Vagina (tissue), 2 donors: ENCODE measurements around the gene CPNE7. TPM values are rescaled to one million over a fixed set of nuclear protein-coding genes. Genes with fewer than 3 reads are reported as not detected.
A peak's percentile ranks its signal among the peaks of the same experiment; 100 is the strongest.

ENCODE experiments used
- DNase-seq, 2 donors: peaks; one replicate each; pipeline ENCODE4 v3.0.0-alpha.2; 2017; ENCODE audit errors: extremely low spot score in 2 of 2
- H3K27ac ChIP-seq: fragments of 200-600 bp; sonication (generic); one replicate; pipeline ENCODE4 v1.5.1; 2019
- H3K27me3 ChIP-seq: fragments of 200-600 bp; sonication (generic); one replicate; pipeline ENCODE4 v1.5.1; 2019
- H3K36me3 ChIP-seq, 2 donors: fragments of 200-600 bp; sonication (generic); one replicate each; pipeline ENCODE4 v1.5.1; 2017 to 2019
- H3K4me1 ChIP-seq: fragments of 200-600 bp; sonication (generic); one replicate; pipeline ENCODE4 v1.5.1; 2019
- H3K4me3 ChIP-seq, 2 donors: fragments of 200-600 bp; sonication (generic); 1 replicate in 1 of 2; 2 replicates in 1 of 2; pipeline ENCODE4 v1.5.1; 2016 to 2019
- H3K9me3 ChIP-seq: fragments of 200-600 bp; sonication (generic); one replicate; pipeline ENCODE4 v1.5.1; 2019
- POLR2A ChIP-seq, 2 donors: fragments of 450-650 bp; IDR thresholded peaks; one replicate each; pipeline ENCODE4 v1.6.1; 2017; ENCODE audit warnings: antibody characterized with exemption in 2 of 2, mild to moderate bottlenecking in 2 of 2, moderate library complexity in 2 of 2
- POLR2AphosphoS5 ChIP-seq, 2 donors: sonication (generic); formaldehyde crosslinking; IDR thresholded peaks; one replicate each; pipeline ENCODE4 v1.9.0; 2017; ENCODE audit warnings: antibody characterized with exemption in 2 of 2, mild to moderate bottlenecking in 2 of 2, low read depth in 1 of 2; ENCODE audit not compliant: insufficient read depth in 1 of 2
- intact Hi-C: fragments of 100-400 bp; cut with DNase I; formaldehyde crosslinking; loops from one replicate; pipeline ENCODE4 v1.15.1; 2023
- total RNA-seq: library from RNA; depleted of rRNA; stranded (reverse); fragments of >200 nt; gene quantifications from one replicate; pipeline ENCODE4 v1.2.3, GENCODE V29; 2016
- TF ChIP-seq, protein P1 (sequence below), 3 experiments: fragments of 450-650 bp in 2 of 3; fragments of 200-600 bp in 1 of 3; sonication (generic) in 1 of 3; IDR thresholded peaks; one replicate each; pipeline ENCODE4 v1.5.1; 2017 to 2019; ENCODE audit warnings: antibody characterized with exemption in 3 of 3, mild to moderate bottlenecking in 2 of 3, moderate library complexity in 2 of 3

CPNE7 gene
- total RNA-seq, 1 donor from 2014 or later, result 4.9 TPM

DNA sequence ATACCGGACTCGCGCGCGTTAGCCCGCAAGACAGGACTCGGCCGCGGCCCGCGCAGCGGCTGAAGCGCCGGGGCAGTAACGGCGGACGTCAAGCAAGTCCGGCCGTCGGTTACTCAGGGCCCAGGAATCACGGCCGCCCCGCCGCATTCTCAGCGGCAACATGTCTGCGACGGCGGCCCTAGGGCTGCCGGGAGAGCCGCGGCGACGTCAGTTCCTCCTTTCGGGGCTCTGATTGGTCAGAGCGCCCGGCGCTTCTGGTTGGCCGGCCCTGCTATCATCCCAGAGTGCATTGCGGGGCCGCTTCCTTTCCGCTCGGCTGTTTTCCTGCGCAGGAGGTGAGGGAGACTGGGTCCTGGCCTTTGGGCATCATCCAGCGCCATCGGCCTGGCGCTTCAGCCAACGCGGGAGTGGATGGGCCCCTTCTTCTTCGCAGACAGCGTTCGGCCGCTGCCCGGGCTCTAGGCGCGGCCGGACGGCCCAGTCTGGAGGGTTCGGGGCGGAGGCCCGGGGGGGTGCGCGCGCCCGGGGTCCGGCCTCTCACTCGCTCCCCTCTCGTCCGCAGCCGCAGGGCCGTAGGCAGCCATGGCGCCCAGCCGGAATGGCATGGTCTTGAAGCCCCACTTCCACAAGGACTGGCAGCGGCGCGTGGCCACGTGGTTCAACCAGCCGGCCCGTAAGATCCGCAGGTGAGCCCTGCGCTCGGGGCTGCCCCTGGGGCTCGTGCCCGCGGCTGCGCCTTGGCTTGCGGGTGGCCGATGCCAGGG, 15.0 kb upstream of the CPNE7 start, which contains the start of gene RPL13:
Gene RPL13, plus strand, starts transcription at position 305 of the 764 bp plus-strand sequence. Its CDS starts 278 bp downstream, at position 583.
- peaks cover 0 to 51% of the 10 kb centered on the region in 2 donors for H3K36me3 ChIP-seq
- peak within 1 kb of the TSS; percentile 82 to 88 for H3K4me3 ChIP-seq
- DNase-seq, result peak in 1 of 2 donors; percentile 96
- TF ChIP-seq POLR2AphosphoS5 (IDR thresholded peaks at IDR 0.05; ENCODE audit: insufficient read depth in 1 of 2, low read depth in 1 of 2), result peak; percentile 96 to 99
- TF ChIP-seq, protein P1, sequence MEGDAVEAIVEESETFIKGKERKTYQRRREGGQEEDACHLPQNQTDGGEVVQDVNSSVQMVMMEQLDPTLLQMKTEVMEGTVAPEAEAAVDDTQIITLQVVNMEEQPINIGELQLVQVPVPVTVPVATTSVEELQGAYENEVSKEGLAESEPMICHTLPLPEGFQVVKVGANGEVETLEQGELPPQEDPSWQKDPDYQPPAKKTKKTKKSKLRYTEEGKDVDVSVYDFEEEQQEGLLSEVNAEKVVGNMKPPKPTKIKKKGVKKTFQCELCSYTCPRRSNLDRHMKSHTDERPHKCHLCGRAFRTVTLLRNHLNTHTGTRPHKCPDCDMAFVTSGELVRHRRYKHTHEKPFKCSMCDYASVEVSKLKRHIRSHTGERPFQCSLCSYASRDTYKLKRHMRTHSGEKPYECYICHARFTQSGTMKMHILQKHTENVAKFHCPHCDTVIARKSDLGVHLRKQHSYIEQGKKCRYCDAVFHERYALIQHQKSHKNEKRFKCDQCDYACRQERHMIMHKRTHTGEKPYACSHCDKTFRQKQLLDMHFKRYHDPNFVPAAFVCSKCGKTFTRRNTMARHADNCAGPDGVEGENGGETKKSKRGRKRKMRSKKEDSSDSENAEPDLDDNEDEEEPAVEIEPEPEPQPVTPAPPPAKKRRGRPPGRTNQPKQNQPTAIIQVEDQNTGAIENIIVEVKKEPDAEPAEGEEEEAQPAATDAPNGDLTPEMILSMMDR (IDR thresholded peaks at IDR 0.05), result no peak
- TF ChIP-seq POLR2A (IDR thresholded peaks at IDR 0.05), result peak; percentile 59 to 95
- no peaks in the 10 kb centered on the region for H3K27me3 ChIP-seq
- no peaks in the 10 kb centered on the region for H3K9me3 ChIP-seq
- peaks cover 54% of the 10 kb centered on the region for H3K4me1 ChIP-seq
- peak within 1 kb of the TSS; percentile 84 for H3K27ac ChIP-seq
- intact Hi-C loops, result loop anchor here (5.0 kb wide), 1 partner anchor 142 kb away; the partner anchor contains the start of gene SPATA2L

DNA sequence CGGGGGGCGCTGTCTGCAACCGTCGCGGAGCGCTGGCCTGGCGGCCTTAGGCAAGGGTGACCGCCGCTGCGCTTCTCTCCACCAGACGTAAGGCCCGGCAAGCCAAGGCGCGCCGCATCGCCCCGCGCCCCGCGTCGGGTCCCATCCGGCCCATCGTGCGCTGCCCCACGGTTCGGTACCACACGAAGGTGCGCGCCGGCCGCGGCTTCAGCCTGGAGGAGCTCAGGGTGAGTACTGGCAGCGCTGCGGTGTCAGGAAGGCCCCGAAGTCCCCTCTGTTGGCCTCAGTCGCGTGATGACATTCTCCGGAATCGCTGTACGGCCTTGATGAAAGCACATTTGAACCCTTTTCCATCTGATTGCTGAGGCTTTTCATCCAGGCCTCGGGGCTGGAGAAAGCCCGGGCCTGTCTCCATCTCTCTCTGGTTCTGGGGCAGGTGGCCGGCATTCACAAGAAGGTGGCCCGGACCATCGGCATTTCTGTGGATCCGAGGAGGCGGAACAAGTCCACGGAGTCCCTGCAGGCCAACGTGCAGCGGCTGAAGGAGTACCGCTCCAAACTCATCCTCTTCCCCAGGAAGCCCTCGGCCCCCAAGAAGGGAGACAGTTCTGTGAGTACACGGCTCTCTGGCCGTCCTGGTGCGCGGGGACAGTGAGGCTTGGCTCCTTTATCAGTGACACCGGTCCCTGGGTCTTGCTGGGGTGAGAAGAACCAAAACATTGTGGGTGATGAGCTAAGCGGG, 14.2 kb upstream of the CPNE7 start:
- no peak for TF ChIP-seq POLR2A (IDR thresholded peaks at IDR 0.05)
- TF ChIP-seq POLR2AphosphoS5 (IDR thresholded peaks at IDR 0.05; ENCODE audit: insufficient read depth in 1 of 2, low read depth in 1 of 2), result peak in 1 of 2 donors; percentile 31
- TF ChIP-seq, protein P1 (IDR thresholded peaks at IDR 0.05), result no peak
- Histone ChIP-seq H3K27ac (peak overlapping the region; percentile 84), H3K4me1 (peaks cover 59% of the 10 kb centered on the region), H3K9me3 (no peaks in the 10 kb centered on the region), H3K36me3 (peaks cover 0 to 44% of the 10 kb centered on the region in 2 donors), H3K27me3 (no peaks in the 10 kb centered on the region), H3K4me3 (peak overlapping the region; percentile 82 to 88)
- intact Hi-C loops, result loop anchor here (5.0 kb wide), 1 partner anchor 141 kb away; the partner anchor contains the start of gene SPATA2L
- no peak for DNase-seq

DNA sequence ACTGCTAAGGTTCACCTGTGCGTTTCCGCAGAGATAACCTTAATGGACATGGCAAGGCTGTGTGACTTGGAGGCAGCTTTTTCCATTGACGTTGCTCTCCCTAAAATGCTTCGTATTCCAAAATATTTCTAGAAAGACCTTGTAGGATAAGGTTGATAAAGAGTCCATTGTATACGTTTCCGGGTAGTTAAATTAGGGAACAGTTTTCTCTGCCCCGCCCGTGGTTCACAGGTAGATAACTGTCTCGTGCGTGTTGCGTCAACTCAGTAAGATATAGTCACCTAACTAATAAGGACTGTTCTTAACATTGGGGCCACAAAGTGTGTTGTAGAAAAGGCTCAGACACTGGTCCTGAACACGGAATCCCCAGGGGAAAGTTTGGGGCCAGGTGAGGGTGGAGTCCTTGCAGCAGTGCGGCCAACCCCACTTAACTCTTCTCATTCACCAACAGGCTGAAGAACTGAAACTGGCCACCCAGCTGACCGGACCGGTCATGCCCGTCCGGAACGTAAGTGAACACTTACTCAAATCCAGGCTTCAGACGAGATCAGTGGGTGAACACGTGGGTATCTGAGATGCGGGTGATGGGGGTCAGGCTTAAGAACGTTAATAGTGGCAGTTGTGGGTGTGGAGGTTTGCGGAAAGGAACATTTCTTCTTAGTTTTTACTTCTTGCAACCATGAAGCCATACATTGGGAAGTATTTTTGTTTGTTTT, 13.5 kb upstream of the CPNE7 start:
- Histone ChIP-seq H3K27me3 (no peaks in the 10 kb centered on the region), H3K4me1 (peaks cover 59% of the 10 kb centered on the region), H3K36me3 (peaks cover 0 to 37% of the 10 kb centered on the region in 2 donors), H3K9me3 (no peaks in the 10 kb centered on the region), H3K4me3 (peak overlapping the region; percentile 82 to 88), H3K27ac (peak overlapping the region; percentile 84)
- TF ChIP-seq POLR2AphosphoS5 (IDR thresholded peaks at IDR 0.05; ENCODE audit: insufficient read depth in 1 of 2, low read depth in 1 of 2) (no peak), POLR2A (IDR thresholded peaks at IDR 0.05) (no peak)
- TF ChIP-seq, protein P1 (IDR thresholded peaks at IDR 0.05), result no peak
- intact Hi-C loops, result loop anchor here (5.0 kb wide), 1 partner anchor 140 kb away; the partner anchor contains the start of gene SPATA2L
- DNase-seq, result no peak

DNA sequence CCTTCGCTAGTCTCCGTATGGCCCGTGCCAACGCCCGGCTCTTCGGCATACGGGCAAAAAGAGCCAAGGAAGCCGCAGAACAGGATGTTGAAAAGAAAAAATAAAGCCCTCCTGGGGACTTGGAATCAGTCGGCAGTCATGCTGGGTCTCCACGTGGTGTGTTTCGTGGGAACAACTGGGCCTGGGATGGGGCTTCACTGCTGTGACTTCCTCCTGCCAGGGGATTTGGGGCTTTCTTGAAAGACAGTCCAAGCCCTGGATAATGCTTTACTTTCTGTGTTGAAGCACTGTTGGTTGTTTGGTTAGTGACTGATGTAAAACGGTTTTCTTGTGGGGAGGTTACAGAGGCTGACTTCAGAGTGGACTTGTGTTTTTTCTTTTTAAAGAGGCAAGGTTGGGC, 12.6 kb upstream of the CPNE7 start:
- no peak for DNase-seq
- Histone ChIP-seq H3K27ac (no peak overlapping the region), H3K4me1 (peaks cover 59% of the 10 kb centered on the region), H3K27me3 (no peaks in the 10 kb centered on the region), H3K9me3 (no peaks in the 10 kb centered on the region), H3K36me3 (peaks cover 0 to 37% of the 10 kb centered on the region in 2 donors), H3K4me3 (no peak overlapping the region)
- intact Hi-C loops, result loop anchor here (5.0 kb wide), 1 partner anchor 139 kb away; the partner anchor contains the start of gene SPATA2L
- TF ChIP-seq POLR2A (IDR thresholded peaks at IDR 0.05) (no peak), POLR2AphosphoS5 (IDR thresholded peaks at IDR 0.05; ENCODE audit: insufficient read depth in 1 of 2, low read depth in 1 of 2) (no peak)
- TF ChIP-seq, protein P1 (IDR thresholded peaks at IDR 0.05), result no peak
